SU-DHL-6 (cell line): ENCODE measurements around the gene PLB1.

Experiments
- CTCF ChIP-seq: fragments of 200-600 bp; sonication (generic); IDR thresholded peaks from one replicate; pipeline ENCODE4 v1.5.1; 2017; ENCODE audit warnings: antibody characterized with exemption, mild to moderate bottlenecking, low read length, moderate library complexity; ENCODE audit not compliant: insufficient read depth, poor library complexity, severe bottlenecking
- EZH2phosphoT487 ChIP-seq: fragments of 200-600 bp; sonication (generic), shearing (Covaris generic); conservative IDR thresholded peaks from 2 replicates; pipeline ENCODE4 v1.6.1; 2018; ENCODE audit warnings: mild to moderate bottlenecking, antibody characterized with exemption, low read length, moderate library complexity, mixed read lengths

- TF ChIP-seq CTCF (no peak), EZH2phosphoT487 (no peak)
Measured at GRCh38 chr2:28602136-28602660, 106.3 kb downstream of the PLB1 start.
